GM18526 (cell line): ENCODE data around the gene COPS8.

Experiments
- POLR2A ChIP-seq: IDR thresholded peaks from 3 replicates; pipeline ENCODE4 v1.6.1; 2011; ENCODE audit not compliant: insufficient read length; ENCODE audit errors: extremely low read depth

The COPS8 gene

DNA sequence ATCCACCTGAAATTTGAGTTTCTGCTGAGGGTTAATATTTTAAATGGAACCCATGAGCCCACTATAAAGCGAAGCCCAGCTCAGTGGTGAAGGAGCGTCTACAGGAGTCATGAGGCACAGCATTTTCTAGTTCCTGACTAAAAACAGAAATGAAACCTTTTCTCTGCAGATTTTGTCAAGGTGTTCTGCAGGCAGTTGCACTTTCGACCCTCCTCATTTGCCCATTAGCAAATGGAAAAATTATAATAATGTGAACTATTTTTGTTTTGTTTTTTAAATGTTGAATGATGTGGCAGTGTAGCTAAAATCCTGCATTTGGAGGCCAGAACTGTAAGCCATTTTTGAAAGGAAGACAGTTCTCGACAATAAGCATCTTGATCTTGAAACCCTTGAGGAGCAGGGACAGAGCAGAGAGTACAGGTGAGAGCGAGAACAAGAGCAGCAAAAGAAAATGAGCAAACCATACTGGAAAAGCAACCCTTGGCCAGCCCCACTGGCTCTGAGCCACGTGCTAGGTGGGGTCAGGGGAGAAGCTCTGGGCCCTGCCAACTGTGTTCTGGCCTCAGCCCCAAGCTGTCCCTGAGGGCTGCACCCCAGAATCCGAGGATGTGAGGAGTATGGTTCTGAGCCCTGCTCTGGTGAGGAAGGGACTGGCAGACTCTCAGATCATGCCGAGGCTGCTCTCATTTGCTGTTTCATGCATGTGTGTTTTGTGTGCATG lies 26.4 kb upstream of the COPS8 start:
- no peak for TF ChIP-seq POLR2A

DNA sequence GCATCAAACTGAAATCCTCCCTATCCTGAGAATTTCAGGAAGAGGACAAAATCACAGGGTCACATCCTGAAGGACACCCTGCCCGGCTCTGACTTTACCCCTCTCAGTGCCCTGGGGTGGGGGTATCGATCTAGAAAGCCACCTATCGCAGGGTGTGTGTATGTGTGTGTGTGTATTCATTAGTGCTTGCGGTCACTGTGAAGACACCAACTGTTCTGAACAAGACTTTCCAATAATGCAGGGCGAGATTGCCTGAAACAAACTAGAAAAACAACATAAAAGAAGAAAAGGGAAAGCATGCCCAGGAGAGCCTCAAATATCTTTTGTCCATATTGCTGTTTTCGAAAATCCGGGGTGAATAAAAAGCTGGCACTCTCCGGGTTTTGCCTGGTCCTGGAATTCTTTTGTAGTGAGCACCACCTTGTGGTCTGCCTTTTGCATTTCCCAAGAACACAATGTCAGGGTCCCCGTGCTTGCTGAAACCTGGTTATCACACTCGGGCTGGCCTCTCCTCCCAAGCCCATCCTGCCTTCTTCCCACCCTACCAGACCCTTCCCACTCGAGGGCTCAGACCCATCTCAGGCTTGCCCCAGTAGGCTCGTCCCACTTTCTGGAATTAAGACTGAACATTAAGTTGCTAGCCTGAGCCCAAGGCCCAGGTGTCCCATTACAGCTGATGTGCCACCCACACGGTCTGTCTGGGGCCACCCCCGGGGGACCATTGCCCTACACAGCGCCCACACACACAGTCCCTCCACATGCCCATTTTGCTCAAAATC lies 25.0 kb upstream of the COPS8 start:
- TF ChIP-seq POLR2A = no peak

DNA sequence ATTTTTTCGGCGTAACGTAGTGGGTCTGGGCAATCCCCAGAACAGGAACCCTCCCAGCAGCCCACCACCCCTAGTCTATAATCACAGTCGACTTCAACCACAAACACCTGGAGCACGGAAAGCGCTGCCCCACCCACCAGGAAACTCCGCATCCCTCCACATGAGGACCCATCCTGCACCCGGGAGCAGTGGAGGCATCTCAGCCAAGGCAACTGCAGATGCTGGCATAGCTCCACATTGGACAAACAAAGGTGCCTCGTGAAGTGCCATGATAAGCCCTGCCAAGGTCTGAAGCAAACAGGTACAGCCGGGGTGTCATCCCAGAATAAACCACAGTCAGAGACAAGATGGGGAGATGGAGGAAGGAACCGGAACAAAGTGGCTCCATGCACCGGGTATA lies 24.3 kb upstream of the COPS8 start:
- no peak for TF ChIP-seq POLR2A

DNA sequence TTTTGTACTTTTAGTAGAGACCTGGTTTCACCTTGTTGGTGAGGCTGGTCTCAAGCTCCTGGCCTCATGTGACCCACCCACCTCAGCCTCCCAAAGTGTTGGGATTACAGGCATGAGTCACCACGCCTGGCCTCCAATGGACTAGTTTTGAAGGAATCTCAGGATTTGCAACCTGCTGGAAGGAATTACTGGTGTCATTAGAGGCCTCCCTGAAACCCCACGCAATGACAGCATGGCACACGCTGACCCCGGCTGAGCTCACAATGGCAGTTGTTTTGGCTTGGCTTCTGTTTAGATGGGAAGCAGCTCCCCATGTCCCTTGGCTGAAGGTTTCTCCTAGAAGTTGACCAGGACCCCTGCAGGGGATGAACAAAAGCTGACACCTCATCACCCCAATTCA lies 23.1 kb upstream of the COPS8 start:
- no peak for TF ChIP-seq POLR2A

DNA sequence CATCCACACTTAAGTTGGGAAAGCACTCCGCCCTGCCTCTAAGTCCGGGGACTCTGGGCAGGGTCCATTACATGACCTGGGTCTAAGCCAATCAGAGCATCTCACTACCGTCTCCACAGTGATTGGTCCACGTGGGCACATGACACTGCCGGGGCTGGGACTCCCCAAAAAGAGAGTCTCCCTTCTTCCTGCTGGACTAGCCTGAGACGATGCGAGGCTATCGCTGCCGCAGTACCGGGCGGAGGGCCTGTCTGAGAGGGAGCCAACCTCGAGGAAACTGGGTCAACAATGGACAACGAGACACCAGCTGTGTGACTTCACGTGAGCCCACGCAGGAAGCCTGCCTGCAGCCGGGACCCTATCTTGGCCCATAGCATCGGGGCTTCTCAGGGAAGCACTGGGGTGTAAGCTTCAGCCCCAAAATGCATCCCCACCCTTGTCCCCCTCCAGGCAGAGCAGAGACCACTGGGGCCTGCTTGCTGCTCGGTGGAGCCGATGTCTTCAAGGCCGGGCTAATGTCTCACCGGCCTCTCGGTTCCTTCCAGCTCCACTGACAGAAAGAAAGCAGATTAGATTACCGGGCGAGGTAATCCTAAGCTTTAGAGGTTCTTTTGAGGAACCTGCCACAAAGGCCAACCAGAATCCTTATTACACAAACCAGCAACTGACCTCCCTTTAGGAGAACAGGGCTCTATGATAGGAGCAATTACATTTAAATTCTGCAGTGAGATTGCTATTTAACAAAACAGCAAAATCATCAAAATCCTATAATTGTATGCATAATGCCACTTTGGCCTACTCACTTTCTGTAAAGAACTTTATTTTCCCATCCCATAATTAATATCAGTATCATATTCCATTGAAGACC lies 21.3 kb upstream of the COPS8 start:
- no peak for TF ChIP-seq POLR2A

DNA sequence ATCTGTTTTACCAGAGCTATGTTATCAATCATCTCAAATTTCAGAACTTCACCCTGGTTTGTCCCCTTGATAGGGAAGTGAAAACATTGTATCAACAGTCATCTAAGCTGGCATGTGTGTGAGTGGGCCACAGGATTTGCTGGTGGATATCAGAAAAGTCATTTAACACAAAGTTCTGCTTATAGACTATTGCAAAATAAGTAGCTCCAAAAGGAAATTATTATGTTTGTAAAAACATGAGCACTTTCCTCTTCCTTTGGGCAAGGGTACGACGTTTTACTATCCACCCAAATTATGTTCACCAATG lies 20.7 kb upstream of the COPS8 start:
- TF ChIP-seq POLR2A = no peak

DNA sequence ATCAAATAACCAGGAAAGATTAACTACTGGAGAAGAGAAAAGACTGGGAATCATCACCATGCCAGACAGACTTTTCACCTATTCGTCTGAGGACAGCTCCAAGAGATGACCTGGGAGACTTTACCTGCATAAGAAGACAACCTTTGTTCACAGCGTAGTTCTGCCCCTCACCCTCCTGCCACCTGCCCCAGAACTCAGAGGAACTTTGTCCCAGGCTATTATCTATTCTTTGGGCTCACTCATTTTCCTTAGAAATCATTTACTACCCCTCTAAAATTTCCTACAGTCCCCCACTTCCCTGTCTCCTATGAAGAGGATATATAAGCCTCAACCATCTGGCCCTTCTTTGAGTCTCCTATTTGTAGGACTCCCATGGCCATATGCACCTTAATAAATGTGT lies 19.3 kb upstream of the COPS8 start:
- TF ChIP-seq POLR2A = no peak

DNA sequence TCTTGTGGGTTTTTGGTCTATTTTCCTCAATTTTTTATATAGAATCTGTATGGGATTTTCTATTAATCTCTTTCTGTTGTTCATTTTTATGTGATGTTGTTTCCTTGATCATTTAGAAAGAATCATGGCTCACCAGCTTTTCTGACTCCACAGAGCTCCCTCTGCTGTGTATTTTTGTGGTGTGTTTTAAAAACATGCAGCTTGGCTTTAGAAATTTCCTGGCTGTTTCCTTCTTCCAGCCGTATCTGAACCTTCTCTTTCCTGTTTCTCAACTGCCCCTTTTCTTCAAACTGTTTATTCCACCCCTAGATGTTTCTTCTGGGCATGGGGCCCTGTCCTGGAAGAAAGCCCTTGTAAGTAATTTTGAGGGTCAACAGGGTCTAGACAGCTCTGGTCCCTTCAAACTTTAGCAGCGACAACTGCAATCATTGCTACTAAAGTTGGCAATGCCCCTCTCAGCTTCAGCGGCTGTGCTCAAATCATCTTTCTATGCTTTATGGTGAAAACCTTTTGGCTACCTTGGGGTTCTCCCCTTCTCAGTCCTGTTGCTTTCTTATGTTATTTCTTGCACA lies 17.6 kb upstream of the COPS8 start:
- no peak for TF ChIP-seq POLR2A

DNA sequence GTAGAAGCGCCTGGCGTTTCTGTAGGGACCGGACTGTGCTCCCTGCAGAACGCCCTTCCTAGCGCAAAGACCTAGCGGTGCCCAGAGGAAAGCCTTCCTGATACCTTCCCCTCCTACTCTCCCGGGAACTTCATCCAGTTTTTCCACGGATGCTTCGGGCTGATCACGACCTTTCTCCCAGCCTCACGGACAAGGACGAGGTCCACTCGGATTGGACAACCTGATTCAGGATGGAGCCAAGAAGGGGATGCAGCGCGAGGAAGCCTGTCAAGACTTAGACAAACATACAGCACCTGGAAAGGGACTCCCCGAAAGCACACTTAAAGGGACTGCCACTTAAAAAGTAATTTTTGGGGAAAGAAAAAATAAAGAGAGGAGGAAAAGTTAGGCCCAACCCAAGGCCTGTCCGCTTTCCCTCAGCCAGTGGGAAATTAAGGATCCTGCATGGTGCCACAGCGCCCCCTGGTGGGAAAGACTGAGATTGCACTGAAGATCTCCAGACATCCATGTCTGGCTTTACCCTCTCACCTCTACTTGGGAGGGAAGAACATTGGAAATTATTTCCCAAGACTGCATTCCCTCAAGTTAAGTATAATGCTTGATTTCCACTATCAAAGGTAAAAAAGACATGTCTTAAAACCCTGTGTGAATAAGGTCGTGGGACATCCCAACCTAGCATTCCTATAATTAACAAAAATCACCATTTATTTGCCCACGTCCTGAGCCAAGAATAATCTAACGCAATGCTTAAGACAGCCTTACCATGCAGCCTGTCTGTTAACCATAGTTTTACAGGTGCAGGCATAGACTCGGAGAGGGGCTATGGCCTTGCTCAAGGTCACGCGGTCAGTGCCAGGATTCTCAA lies 13.4 kb upstream of the COPS8 start:
- no peak for TF ChIP-seq POLR2A

DNA sequence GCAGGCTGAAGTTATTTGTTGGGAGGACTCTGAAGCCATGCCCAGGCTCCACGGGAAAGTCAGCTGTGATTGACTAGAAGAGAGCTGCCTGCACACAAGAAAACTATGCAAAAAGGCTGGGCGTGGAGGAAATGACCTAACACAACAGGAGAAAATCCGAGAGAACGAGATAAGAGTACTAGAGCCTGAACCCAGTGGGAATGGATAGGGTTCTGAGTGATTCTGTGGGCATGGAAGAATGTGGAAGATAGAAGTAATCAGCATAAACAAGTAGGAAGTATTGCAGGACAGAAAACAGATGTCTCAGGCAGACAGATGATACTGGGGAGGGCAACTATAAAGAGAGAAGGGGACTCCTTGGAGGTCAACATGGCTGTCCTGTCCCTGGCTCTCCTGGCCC lies 12.1 kb upstream of the COPS8 start:
- no peak for TF ChIP-seq POLR2A

DNA sequence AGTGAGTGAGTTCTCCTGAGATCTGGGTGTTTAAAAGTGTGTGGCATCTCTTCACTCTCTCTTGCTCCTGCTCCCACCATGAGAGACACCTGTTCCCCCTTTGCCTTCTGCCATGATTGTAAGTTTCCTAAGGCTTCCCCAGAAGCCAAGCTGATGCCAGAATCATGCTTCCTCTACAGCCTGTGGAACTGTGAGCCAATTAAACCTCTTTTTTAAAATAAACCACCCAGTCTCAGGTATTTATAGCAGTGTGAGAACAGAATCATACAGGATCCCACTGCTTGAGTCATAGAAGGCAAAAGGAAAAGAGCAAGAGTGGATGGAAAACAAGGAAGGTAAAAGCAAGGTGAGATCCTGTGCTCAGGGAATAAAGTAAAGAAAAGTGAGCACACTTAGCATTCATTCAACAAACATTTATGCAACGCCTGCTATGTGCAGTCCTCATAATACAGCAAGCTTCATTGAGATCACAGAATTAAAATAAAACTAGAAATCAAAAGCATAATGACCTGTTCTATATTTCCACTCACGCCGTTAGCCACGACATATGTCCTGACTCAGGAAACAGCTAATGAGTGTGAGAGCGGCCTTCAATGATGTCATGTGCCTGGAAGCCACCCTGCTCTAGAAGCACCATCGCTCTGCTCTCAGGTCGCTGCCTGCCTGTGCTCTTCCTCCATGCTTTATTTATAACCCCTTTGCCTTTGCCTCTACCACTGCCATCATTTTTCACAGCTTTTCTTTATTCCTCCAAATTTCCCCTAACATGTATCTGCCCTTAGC lies 11.3 kb upstream of the COPS8 start:
- TF ChIP-seq POLR2A = no peak

DNA sequence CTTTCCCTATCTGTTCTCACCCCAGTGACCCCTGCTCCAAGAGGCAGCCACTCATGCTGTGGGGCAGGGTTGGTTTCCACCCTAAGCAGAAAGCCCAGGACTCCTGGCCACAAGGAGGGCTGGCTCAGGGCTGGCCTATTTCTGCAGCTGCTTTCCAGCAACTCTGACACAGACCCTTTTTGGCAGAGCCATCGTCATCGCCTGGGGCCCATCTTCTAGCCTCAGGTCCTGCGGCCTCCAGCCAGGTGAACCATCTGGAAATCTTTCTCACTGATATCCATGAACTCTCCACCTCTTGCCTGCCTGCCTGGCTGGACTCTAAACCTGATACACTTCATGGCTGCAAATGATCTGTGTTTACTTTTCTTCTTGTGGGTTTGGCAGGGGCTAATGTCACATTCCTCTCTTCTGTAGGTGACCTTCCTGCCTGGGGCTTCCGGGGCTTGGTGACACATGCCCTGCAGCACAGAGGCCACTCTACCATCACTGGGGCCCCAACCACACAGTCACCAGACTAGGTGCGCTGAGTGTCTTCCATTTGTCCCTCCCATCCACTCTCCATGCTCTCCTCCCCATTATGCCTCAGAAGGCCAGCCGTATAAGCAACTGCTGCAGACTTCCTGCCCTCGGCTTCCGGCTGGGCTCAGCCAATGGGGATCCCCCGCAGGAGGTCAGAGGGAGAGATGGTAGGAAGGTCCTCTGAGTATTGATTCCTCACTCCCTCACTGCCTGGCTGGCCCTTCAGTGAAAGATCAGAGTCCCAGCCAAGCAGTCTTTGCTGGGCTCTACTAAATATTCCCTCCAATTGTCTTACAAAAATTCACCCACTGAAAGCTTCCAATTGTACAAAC lies 9.7 kb upstream of the COPS8 start:
- TF ChIP-seq POLR2A = no peak

DNA sequence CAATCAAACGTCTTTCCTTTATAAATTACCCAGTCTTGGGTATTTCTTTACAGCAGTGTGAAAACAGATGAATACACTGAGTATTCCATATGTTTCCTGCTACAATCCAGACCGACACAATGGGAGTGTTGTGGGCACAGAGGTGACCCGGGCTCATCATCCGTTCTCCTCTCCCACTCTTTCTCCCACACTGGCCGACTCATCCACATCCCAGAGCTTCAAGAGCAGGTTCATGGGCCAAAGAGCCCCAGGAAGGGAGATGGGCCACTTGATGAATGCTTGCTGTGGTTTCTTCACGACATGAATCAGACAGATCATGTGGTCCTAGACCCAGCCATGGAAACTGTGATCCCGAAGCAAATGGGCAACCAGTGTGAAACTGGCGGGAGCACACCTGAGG lies 4.1 kb upstream of the COPS8 start:
- TF ChIP-seq POLR2A = no peak
